Daoy (cell line): ENCODE data around the gene SCAMP2. TPM values are rescaled to one million over a fixed set of nuclear protein-coding genes. Genes with fewer than 3 reads are reported as not detected.

Experiments used
- DNase-seq: peaks from one replicate; pipeline ENCODE4 v3.0.0-alpha.2; 2015; ENCODE audit warnings: low read depth
- total RNA-seq: library from RNA; depleted of rRNA; stranded (reverse); fragments of >200 nt; shearing (Covaris generic); gene quantifications from 2 replicates; pipeline ENCODE4 v1.2.3, GENCODE V29; 2014; rRNA removed

The SCAMP2 gene
- total RNA-seq, 1 experiment from 2014 or later = 15.9 TPM

- DNase-seq = no peak
These were observed 74.5 kb downstream of the SCAMP2 start for GRCh38 chr15:74798388-74799254.

- DNase-seq = no peak
These were observed 77.1 kb downstream of the SCAMP2 start for GRCh38 chr15:74795966-74796625.

GRCh38 chr15:74794970-74795349 lies 78.2 kb downstream of the SCAMP2 start:
- DNase-seq = no peak

- no peak for DNase-seq
These were observed 78.8 kb downstream of the SCAMP2 start for GRCh38 chr15:74794248-74794969.

Other genes starting within 250 kb of the SCAMP2 start
- 4.0 and 5.3 TPM in 2 replicates for gene EDC3, start 177.3 kb downstream of the SCAMP2 start, total RNA-seq
- 0.92 and 3.8 TPM in 2 replicates for gene CYP1A1, start 147.8 kb downstream of the SCAMP2 start, total RNA-seq
- gene CYP1A2, start 124.5 kb downstream of the SCAMP2 start, total RNA-seq = not detected in 2 replicates
- gene CSK, start 91.3 kb downstream of the SCAMP2 start, total RNA-seq = 26.9 and 31.4 TPM in 2 replicates
- gene LMAN1L, start 60.5 kb downstream of the SCAMP2 start, total RNA-seq = not detected in 2 replicates
- not detected in 2 replicates for gene CPLX3, start 46.7 kb downstream of the SCAMP2 start, total RNA-seq
- gene ULK3, start 30.2 kb downstream of the SCAMP2 start, total RNA-seq = 17.6 and 24.3 TPM in 2 replicates
- gene MPI, start 16.7 kb upstream of the SCAMP2 start, total RNA-seq = 31.0 and 38.3 TPM in 2 replicates
- gene FAM219B, start 33.5 kb upstream of the SCAMP2 start, total RNA-seq = 14.2 and 19.1 TPM in 2 replicates
- 59.7 and 65.6 TPM in 2 replicates for gene COX5A, start 64.7 kb upstream of the SCAMP2 start, total RNA-seq
- 2.2 and 3.2 TPM in 2 replicates for gene RPP25, start 83.4 kb upstream of the SCAMP2 start, total RNA-seq
- gene SCAMP5, start 122.2 kb upstream of the SCAMP2 start, total RNA-seq = 1.8 and 7.4 TPM in 2 replicates
- gene PPCDC, start 150.2 kb upstream of the SCAMP2 start, total RNA-seq = 30.6 and 32.1 TPM in 2 replicates